Calu3 (cell line): ENCODE data around the gene CFAP43. TPM values are rescaled to one million over a fixed set of nuclear protein-coding genes. Genes with fewer than 3 reads are reported as not detected.
"Not testable (repeated sequence)": the region's sequence is repeated elsewhere in the genome, so short reads cannot be mapped to it uniquely, and the experiment has no call there.

Experiments used
- BruUV-seq: library from RNA; stranded (reverse); fragments of 400-500 nt; replicated peaks from 2 replicates; lab custom pipeline; 2021; lab: Mats Ljungman, UMichigan
- CTCF ChIA-PET: fragments of 300-600 bp; sonication (Branson Sonifier 250); formaldehyde crosslinking; loops from one replicate; lab custom pipeline; 2022; ENCODE audit warnings: antibody characterized with exemption; lab: Charles Lee
- DNase-seq: peaks from one replicate; pipeline ENCODE4 v3.0.0; 2022
- H3K27ac Mint-ChIP-seq: one replicate; pipeline ENCODE4 v1.8.0; 2022; ENCODE audit warnings: mixed read lengths; ENCODE audit not compliant: unreplicated experiment
- H3K27me3 Mint-ChIP-seq: one replicate; pipeline ENCODE4 v1.8.0; 2022; ENCODE audit warnings: mixed read lengths; ENCODE audit not compliant: unreplicated experiment
- H3K36me3 Mint-ChIP-seq: one replicate; pipeline ENCODE4 v1.8.0; 2022; ENCODE audit warnings: mild to moderate bottlenecking, moderate library complexity, mixed read lengths; ENCODE audit not compliant: insufficient read depth, unreplicated experiment
- H3K4me1 Mint-ChIP-seq: one replicate; pipeline ENCODE4 v1.8.0; 2022; ENCODE audit warnings: mild to moderate bottlenecking, low read depth, mixed read lengths; ENCODE audit not compliant: unreplicated experiment
- H3K4me3 Mint-ChIP-seq: one replicate; pipeline ENCODE4 v1.8.0; 2022; ENCODE audit warnings: mild to moderate bottlenecking, low read depth, moderate library complexity, mixed read lengths; ENCODE audit not compliant: unreplicated experiment
- H3K9me3 Mint-ChIP-seq: one replicate; pipeline ENCODE4 v1.8.0; 2022; ENCODE audit warnings: low read depth, mixed read lengths; ENCODE audit not compliant: unreplicated experiment
- intact Hi-C: fragments of 100-400 bp; cut with micrococcal nuclease; formaldehyde crosslinking; loops from one replicate; pipeline ENCODE4 v1.10.0; 2022; ENCODE audit not compliant: unreplicated experiment
- total RNA-seq: library from RNA; stranded (reverse); gene quantifications from 2 replicates; pipeline ENCODE4 v1.2.3, GENCODE V29; 2022
- TF ChIP-seq, protein P1 (sequence below): fragments of 200-600 bp; IDR thresholded peaks from one replicate; pipeline ENCODE4 v1.8.0; 2022; ENCODE audit warnings: antibody characterized with exemption; ENCODE audit not compliant: unreplicated experiment

CFAP43 gene
- total RNA-seq, 1 experiment from 2014 or later, result 0.94 TPM

DNA sequence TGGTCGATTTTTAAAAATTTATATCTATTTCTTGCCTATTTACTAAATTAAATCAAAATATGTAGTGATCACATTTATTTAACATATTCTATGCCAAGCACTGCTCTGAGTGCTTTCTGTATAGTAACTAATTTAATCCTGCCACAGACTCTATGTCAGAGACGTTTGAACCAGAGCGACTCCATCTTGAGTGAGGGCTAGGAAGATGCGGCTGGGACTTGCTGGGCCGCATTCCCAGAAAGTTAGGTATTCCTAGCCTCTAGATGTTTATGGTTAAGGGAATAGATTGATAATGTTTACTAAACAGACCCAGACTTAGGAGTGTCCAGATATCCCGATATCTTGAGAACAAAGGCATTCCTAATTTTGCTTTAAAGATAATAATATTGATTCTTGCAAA is 19.3 kb upstream of the CFAP43 start:
- no peaks in the 10 kb centered on the region for H3K9me3 Mint-ChIP-seq
- DNase-seq, result no peak
- no peaks in the 10 kb centered on the region for H3K27me3 Mint-ChIP-seq
- CTCF ChIA-PET, result no interaction called here
- TF ChIP-seq, protein P1, sequence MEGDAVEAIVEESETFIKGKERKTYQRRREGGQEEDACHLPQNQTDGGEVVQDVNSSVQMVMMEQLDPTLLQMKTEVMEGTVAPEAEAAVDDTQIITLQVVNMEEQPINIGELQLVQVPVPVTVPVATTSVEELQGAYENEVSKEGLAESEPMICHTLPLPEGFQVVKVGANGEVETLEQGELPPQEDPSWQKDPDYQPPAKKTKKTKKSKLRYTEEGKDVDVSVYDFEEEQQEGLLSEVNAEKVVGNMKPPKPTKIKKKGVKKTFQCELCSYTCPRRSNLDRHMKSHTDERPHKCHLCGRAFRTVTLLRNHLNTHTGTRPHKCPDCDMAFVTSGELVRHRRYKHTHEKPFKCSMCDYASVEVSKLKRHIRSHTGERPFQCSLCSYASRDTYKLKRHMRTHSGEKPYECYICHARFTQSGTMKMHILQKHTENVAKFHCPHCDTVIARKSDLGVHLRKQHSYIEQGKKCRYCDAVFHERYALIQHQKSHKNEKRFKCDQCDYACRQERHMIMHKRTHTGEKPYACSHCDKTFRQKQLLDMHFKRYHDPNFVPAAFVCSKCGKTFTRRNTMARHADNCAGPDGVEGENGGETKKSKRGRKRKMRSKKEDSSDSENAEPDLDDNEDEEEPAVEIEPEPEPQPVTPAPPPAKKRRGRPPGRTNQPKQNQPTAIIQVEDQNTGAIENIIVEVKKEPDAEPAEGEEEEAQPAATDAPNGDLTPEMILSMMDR, result no peak
- intact Hi-C loops, result no loop called here
- H3K4me3 Mint-ChIP-seq, result no peak overlapping the region
- BruUV-seq, result no TSS peak
- H3K27ac Mint-ChIP-seq, result no peak overlapping the region
- peaks cover 22% of the 10 kb centered on the region for H3K36me3 Mint-ChIP-seq
- H3K4me1 Mint-ChIP-seq, result peaks cover 13% of the 10 kb centered on the region

DNA sequence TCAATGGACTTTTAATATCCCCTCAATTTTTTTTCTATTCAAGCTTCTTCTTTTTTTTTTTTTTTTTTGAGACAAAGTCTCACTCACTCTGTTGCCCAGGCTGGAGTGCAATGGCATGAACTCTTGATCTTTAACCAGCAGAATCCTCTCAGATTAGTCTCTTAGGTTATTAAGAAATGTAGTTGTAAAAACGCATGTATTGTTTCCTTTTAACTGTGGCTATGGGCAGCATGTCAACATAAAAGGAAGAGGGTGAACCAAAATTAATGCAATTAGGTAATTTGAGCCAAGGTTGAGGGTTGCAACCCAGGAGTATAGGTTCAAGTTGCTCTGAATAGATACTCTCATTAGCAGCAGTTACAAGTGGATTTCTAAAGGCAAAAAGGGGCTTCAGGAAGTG is 18.2 kb upstream of the CFAP43 start:
- intact Hi-C loops, result no loop called here
- H3K4me3 Mint-ChIP-seq, result no peak overlapping the region

DNA sequence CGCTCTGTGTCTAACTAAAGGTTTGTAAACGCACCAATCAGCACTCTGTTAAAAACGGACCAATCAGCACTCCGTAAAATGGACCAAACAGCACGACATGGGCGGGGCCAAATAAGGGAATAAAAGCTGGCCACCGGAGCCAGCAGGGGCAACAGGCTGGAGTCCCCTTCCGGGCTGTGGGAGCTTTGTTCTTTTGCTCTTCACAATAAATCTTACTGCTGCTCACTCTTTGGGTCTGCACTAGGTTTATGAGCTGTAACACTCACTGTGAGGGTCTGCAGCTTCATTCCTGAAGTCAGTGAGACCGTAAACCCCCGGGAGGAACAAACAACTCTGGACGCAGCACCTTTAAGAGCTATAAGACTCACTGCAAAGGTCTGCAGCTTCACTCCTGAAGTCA is 16.8 kb upstream of the CFAP43 start:
- CTCF ChIA-PET, DNase-seq, H3K9me3 Mint-ChIP-seq, H3K4me3 Mint-ChIP-seq, H3K27me3 Mint-ChIP-seq, intact Hi-C loops, H3K27ac Mint-ChIP-seq, H3K36me3 Mint-ChIP-seq, BruUV-seq: not testable (repeated sequence)
- peaks cover 12% of the 10 kb centered on the region for H3K4me1 Mint-ChIP-seq

More for the DNA sequence above, 18.2 kb upstream of the CFAP43 start:
- peaks cover 19% of the 10 kb centered on the region for H3K36me3 Mint-ChIP-seq
- DNase-seq, result no peak
- no peaks in the 10 kb centered on the region for H3K27me3 Mint-ChIP-seq
- no TSS peak for BruUV-seq
- H3K27ac Mint-ChIP-seq, result no peak overlapping the region
- H3K4me1 Mint-ChIP-seq, result peaks cover 13% of the 10 kb centered on the region
- TF ChIP-seq, protein P1, result no peak
- CTCF ChIA-PET, result interaction anchor here (0.6 kb wide), 1 partner anchor 17 kb away, joined by 4 read pairs; no protein-coding TSS in a partner anchor
- H3K9me3 Mint-ChIP-seq, result no peaks in the 10 kb centered on the region

DNA sequence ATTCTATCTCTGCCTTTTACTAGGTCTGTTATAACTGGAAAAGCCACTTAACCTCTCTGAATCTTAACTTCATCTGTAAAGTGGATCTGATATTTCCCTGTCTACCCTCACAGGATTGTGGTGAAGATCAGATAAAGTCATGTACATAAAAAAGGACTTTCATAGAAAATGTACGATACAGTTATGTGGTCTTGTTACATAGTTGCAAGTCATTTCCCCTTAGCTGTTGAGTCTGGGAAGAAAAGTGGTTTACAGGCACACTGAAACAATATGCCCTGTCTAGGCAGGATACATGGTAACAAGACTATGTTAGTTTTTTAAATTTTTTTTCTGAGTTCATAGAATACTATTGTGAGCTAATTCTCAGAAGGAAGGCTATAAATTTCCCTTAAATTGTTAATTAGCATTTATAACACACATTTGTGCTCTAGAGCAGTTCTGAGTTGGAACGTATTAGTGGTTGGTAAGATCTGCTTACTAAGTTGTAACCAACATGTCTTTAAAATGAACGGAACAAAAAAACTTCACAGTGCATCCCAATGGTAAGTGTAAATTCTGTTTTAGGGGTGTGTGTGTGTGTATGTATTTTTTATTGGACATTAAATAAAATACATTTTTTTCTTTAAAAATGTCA is 15.5 kb upstream of the CFAP43 start:
- Mint-ChIP-seq H3K27ac (no peak overlapping the region), H3K36me3 (no peaks in the 10 kb centered on the region), H3K27me3 (no peaks in the 10 kb centered on the region), H3K9me3 (no peaks in the 10 kb centered on the region), H3K4me3 (no peak overlapping the region), H3K4me1 (no peaks in the 10 kb centered on the region)
- intact Hi-C loops, result no loop called here
- DNase-seq, result no peak
- CTCF ChIA-PET, result no interaction called here
- TF ChIP-seq, protein P1, result no peak
- no TSS peak for BruUV-seq

DNA sequence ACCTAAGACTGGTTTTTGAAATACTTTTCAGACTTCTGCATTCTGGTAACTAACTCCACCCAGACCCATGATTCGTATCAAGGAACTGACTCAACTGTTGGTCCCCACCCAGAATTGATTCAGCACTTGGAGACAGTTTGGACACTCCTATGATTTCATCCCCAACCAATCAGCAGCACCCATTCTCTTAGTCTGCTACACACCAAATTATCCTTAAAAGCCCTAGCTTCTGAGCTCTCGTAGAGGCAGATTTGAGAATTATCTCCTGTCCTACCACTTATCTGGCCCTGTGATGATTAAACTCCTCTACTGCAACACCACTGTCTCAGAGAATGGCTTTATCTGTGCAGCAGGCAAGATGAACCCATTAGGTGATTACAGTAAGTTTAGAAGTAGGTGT is 14.8 kb upstream of the CFAP43 start:
- TF ChIP-seq, protein P1, result no peak
- H3K4me1 Mint-ChIP-seq, result no peaks in the 10 kb centered on the region
- H3K4me3 Mint-ChIP-seq, result no peak overlapping the region
- DNase-seq, result no peak
- H3K9me3 Mint-ChIP-seq, result no peaks in the 10 kb centered on the region
- no peaks in the 10 kb centered on the region for H3K36me3 Mint-ChIP-seq
- CTCF ChIA-PET, result no interaction called here
- H3K27me3 Mint-ChIP-seq, result no peaks in the 10 kb centered on the region
- BruUV-seq, result no TSS peak
- intact Hi-C loops, result no loop called here
- no peak overlapping the region for H3K27ac Mint-ChIP-seq
